T-helper 17 cell (primary cell): ENCODE results near the gene PNRC2. TPM values are rescaled to one million over a fixed set of nuclear protein-coding genes. Genes with fewer than 3 reads are reported as not detected.
"Not testable (repeated sequence)": the region's sequence is repeated elsewhere in the genome, so short reads cannot be mapped to it uniquely, and the experiment has no call there.

ENCODE experiments used
- ATAC-seq: fragments of 150-1000 bp; cut with Tn5 transposase; 2 replicates; pipeline ENCODE4 v1.10.0; 2021; ENCODE audit warnings: mild to moderate bottlenecking, moderate library complexity
- DNase-seq, 3 donors: peaks; one replicate each; pipeline versions ENCODE4 v3.0.0 to v3.0.0-alpha.2; 2020 to 2021
- H3K9me3 ChIP-seq: one replicate; pipeline ENCODE4 v1.7.0; 2013; ENCODE audit warnings: low read length, mild to moderate bottlenecking; ENCODE audit not compliant: control insufficient read depth, poor library complexity, severe bottlenecking
- H3K27ac Mint-ChIP-seq: one replicate; pipeline ENCODE4 v1.8.0; 2022; ENCODE audit warnings: mild to moderate bottlenecking, moderate library complexity, mixed read lengths
- H3K27me3 Mint-ChIP-seq: one replicate; pipeline ENCODE4 v1.8.0; 2022; ENCODE audit warnings: mixed read lengths
- H3K36me3 Mint-ChIP-seq: one replicate; pipeline ENCODE4 v1.8.0; 2022; ENCODE audit warnings: low read depth, mixed read lengths
- H3K4me1 Mint-ChIP-seq: one replicate; pipeline ENCODE4 v1.8.0; 2022; ENCODE audit warnings: mild to moderate bottlenecking, mixed read lengths
- H3K4me3 Mint-ChIP-seq: one replicate; pipeline ENCODE4 v1.8.0; 2022; ENCODE audit warnings: mild to moderate bottlenecking, moderate library complexity, mixed read lengths
- total RNA-seq, 4 donors: library from RNA in 2 of 4; stranded (reverse) in 2 of 4; gene quantifications; one replicate each; pipeline ENCODE4 v1.2.3 and lab custom pipeline; 2022 to 2026

PNRC2 gene
- total RNA-seq, 2 donors from 2014 or later: 121 to 149 TPM

- Mint-ChIP-seq H3K36me3 (peaks cover 3% of the 10 kb centered on the region), H3K4me3 (no peak overlapping the region), H3K27me3 (no peaks in the 10 kb centered on the region), H3K4me1 (peaks cover 14% of the 10 kb centered on the region), H3K27ac (no peak overlapping the region)
- no peak for ATAC-seq
- no peak for DNase-seq
- no peaks in the 10 kb centered on the region for H3K9me3 ChIP-seq
Observed at GRCh38 chr1:23984417-23985186, 25.0 kb downstream of the PNRC2 start.

GRCh38 chr1:23987038-23987437 is 27.4 kb downstream of the PNRC2 start:
- not testable (repeated sequence) for H3K4me3 Mint-ChIP-seq, H3K27ac Mint-ChIP-seq, H3K27me3 Mint-ChIP-seq, H3K4me1 Mint-ChIP-seq, DNase-seq, H3K36me3 Mint-ChIP-seq, H3K9me3 ChIP-seq, ATAC-seq

- no peaks in the 10 kb centered on the region for H3K27me3 Mint-ChIP-seq
- DNase-seq (no peak), ATAC-seq (no peak)
- H3K36me3 Mint-ChIP-seq: no peaks in the 10 kb centered on the region
- peaks cover 9% of the 10 kb centered on the region for H3K4me1 Mint-ChIP-seq
- H3K9me3 ChIP-seq: no peaks in the 10 kb centered on the region
- no peak overlapping the region for H3K4me3 Mint-ChIP-seq
- no peak overlapping the region for H3K27ac Mint-ChIP-seq
Observed at GRCh38 chr1:23989263-23989662, 29.6 kb downstream of the PNRC2 start.

- not testable (repeated sequence) for H3K27me3 Mint-ChIP-seq, H3K4me3 Mint-ChIP-seq, DNase-seq, H3K36me3 Mint-ChIP-seq, H3K27ac Mint-ChIP-seq, H3K9me3 ChIP-seq, ATAC-seq
- H3K4me1 Mint-ChIP-seq: peaks cover 11% of the 10 kb centered on the region
Observed at GRCh38 chr1:23992011-23992410, 32.4 kb downstream of the PNRC2 start.

GRCh38 chr1:23995431-23995837 is 35.8 kb downstream of the PNRC2 start:
- Mint-ChIP-seq H3K27me3 (peaks cover 5% of the 10 kb centered on the region), H3K4me1 (peaks cover 5% of the 10 kb centered on the region), H3K27ac (no peak overlapping the region), H3K36me3 (peaks cover 2% of the 10 kb centered on the region), H3K4me3 (no peak overlapping the region)
- ATAC-seq (no peak), DNase-seq (no peak)
- H3K9me3 ChIP-seq: no peaks in the 10 kb centered on the region

GRCh38 chr1:23996700-23997229 is 37.1 kb downstream of the PNRC2 start:
- H3K4me1 Mint-ChIP-seq: peaks cover 5% of the 10 kb centered on the region
- DNase-seq (no peak), ATAC-seq (no peak)
- peaks cover 2% of the 10 kb centered on the region for H3K36me3 Mint-ChIP-seq
- no peak overlapping the region for H3K27ac Mint-ChIP-seq
- H3K4me3 Mint-ChIP-seq: no peak overlapping the region
- peaks cover 7% of the 10 kb centered on the region for H3K27me3 Mint-ChIP-seq
- H3K9me3 ChIP-seq: no peaks in the 10 kb centered on the region

- ATAC-seq (no peak), DNase-seq (no peak)
- H3K4me3 Mint-ChIP-seq: no peak overlapping the region
- no peaks in the 10 kb centered on the region for H3K9me3 ChIP-seq
- H3K36me3 Mint-ChIP-seq: peaks cover 2% of the 10 kb centered on the region
- H3K27me3 Mint-ChIP-seq: peaks cover 15% of the 10 kb centered on the region
- peaks cover 5% of the 10 kb centered on the region for H3K4me1 Mint-ChIP-seq
- H3K27ac Mint-ChIP-seq: no peak overlapping the region
Observed at GRCh38 chr1:23997812-23998211, 38.2 kb downstream of the PNRC2 start.

- Mint-ChIP-seq H3K36me3 (peaks cover 6% of the 10 kb centered on the region), H3K4me1 (peaks cover 8% of the 10 kb centered on the region), H3K27ac (no peak overlapping the region), H3K27me3 (peaks cover 26% of the 10 kb centered on the region), H3K4me3 (no peak overlapping the region)
- H3K9me3 ChIP-seq: no peaks in the 10 kb centered on the region
- no peak for ATAC-seq
- DNase-seq: no peak
Observed at GRCh38 chr1:23999156-23999671, 39.6 kb downstream of the PNRC2 start.

GRCh38 chr1:24002695-24003094 is 43.1 kb downstream of the PNRC2 start:
- H3K36me3 Mint-ChIP-seq: peaks cover 10% of the 10 kb centered on the region
- no peak overlapping the region for H3K27ac Mint-ChIP-seq
- H3K9me3 ChIP-seq: no peaks in the 10 kb centered on the region
- no peak overlapping the region for H3K4me3 Mint-ChIP-seq
- no peak for DNase-seq
- H3K4me1 Mint-ChIP-seq: peaks cover 5% of the 10 kb centered on the region
- no peak for ATAC-seq
- peaks cover 28% of the 10 kb centered on the region for H3K27me3 Mint-ChIP-seq

- no peak overlapping the region for H3K27ac Mint-ChIP-seq
- H3K4me3 Mint-ChIP-seq: no peak overlapping the region
- peaks cover 5% of the 10 kb centered on the region for H3K4me1 Mint-ChIP-seq
- no peaks in the 10 kb centered on the region for H3K9me3 ChIP-seq
- ATAC-seq (no peak), DNase-seq (no peak)
- peaks cover 10% of the 10 kb centered on the region for H3K36me3 Mint-ChIP-seq
- peaks cover 33% of the 10 kb centered on the region for H3K27me3 Mint-ChIP-seq
Observed at GRCh38 chr1:24003331-24003972, 43.8 kb downstream of the PNRC2 start.

- peaks cover 3% of the 10 kb centered on the region for H3K4me1 Mint-ChIP-seq
- DNase-seq: no peak
- H3K27ac Mint-ChIP-seq: no peak overlapping the region
- H3K9me3 ChIP-seq: no peaks in the 10 kb centered on the region
- peaks cover 36% of the 10 kb centered on the region for H3K27me3 Mint-ChIP-seq
- ATAC-seq: no peak
- peaks cover 8% of the 10 kb centered on the region for H3K36me3 Mint-ChIP-seq
- no peak overlapping the region for H3K4me3 Mint-ChIP-seq
Observed at GRCh38 chr1:24004132-24004531, 44.5 kb downstream of the PNRC2 start.

GRCh38 chr1:24005163-24005562 is 45.5 kb downstream of the PNRC2 start:
- Mint-ChIP-seq H3K27me3 (peaks cover 44% of the 10 kb centered on the region), H3K36me3 (peaks cover 8% of the 10 kb centered on the region), H3K4me1 (peaks cover 6% of the 10 kb centered on the region), H3K27ac (no peak overlapping the region), H3K4me3 (no peak overlapping the region)
- ATAC-seq (no peak), DNase-seq (no peak)
- H3K9me3 ChIP-seq: no peaks in the 10 kb centered on the region

GRCh38 chr1:24007079-24007478 is 47.5 kb downstream of the PNRC2 start:
- Mint-ChIP-seq H3K27me3 (peaks cover 41% of the 10 kb centered on the region), H3K4me3 (no peak overlapping the region), H3K36me3 (peaks cover 8% of the 10 kb centered on the region), H3K27ac (no peak overlapping the region), H3K4me1 (peaks cover 6% of the 10 kb centered on the region)
- DNase-seq (no peak), ATAC-seq (no peak)
- H3K9me3 ChIP-seq: no peaks in the 10 kb centered on the region
